Measurements from ENCODE around the gene SLC11A1. TPM values are rescaled to one million over a fixed set of nuclear protein-coding genes. Genes with fewer than 3 reads are reported as not detected.

SLC11A1 gene
- total RNA-seq, 2 experiments from 2014 or later, result 0.13 to 0.23 TPM

DNA sequence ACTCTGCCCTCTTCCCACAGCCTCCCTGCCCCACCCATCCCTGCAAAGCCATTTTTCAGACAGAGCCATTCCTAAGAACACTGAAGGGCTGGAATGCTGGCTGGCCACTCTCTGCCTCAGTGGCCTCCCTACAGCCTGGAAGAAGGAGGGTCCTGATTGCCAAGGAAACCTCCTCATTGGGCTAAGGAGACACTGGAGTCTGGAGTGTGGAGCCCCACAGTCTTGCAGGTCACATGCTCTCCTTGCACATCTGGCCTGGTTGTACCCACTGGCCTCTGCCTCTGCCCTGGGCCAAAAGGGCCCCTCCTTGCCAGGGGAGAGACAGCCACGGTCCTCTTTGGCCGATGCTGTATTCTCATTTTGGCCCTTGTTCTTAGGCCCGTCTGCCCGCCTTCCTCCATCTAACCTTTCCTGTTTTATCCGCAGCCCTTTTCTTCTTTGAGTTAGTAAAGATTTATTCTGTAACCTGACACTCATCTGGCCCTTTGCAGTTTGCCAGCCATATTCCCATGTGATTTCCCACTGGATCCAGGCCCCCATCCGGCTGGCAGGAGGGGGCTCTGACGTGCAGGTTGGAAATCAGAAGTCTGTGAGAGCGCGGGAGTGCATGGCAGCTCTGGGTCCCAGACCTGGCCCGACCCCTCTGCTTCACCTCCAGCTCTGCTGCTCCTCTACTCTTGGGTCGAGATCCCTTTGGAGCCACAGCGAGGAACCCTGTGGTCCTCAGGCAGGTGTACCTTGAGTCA, 36.4 kb upstream of the SLC11A1 start:
- Mint-ChIP-seq H3K4me1 (ENCODE audit: low read depth) (no peaks in the 10 kb centered on the region), H3K36me3 (ENCODE audit: low read depth) (no peaks in the 10 kb centered on the region), H3K9me3 (no peaks in the 10 kb centered on the region), H3K27me3 (no peaks in the 10 kb centered on the region), H3K27ac (no peak overlapping the region), H3K4me3 (no peak overlapping the region)
- DNase-seq (no peak), ATAC-seq (no peak)
- intact Hi-C loops (cut with micrococcal nuclease), result no loop called here
- CTCF ChIA-PET, result interaction anchor here (0.9 kb wide), 1 partner anchor 10 kb away, joined by 3 read pairs; no protein-coding TSS in a partner anchor
- POLR2A ChIA-PET, result no interaction called here
- TF ChIP-seq, protein P1, sequence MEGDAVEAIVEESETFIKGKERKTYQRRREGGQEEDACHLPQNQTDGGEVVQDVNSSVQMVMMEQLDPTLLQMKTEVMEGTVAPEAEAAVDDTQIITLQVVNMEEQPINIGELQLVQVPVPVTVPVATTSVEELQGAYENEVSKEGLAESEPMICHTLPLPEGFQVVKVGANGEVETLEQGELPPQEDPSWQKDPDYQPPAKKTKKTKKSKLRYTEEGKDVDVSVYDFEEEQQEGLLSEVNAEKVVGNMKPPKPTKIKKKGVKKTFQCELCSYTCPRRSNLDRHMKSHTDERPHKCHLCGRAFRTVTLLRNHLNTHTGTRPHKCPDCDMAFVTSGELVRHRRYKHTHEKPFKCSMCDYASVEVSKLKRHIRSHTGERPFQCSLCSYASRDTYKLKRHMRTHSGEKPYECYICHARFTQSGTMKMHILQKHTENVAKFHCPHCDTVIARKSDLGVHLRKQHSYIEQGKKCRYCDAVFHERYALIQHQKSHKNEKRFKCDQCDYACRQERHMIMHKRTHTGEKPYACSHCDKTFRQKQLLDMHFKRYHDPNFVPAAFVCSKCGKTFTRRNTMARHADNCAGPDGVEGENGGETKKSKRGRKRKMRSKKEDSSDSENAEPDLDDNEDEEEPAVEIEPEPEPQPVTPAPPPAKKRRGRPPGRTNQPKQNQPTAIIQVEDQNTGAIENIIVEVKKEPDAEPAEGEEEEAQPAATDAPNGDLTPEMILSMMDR (IDR thresholded peaks at IDR 0.05), result no peak

DNA sequence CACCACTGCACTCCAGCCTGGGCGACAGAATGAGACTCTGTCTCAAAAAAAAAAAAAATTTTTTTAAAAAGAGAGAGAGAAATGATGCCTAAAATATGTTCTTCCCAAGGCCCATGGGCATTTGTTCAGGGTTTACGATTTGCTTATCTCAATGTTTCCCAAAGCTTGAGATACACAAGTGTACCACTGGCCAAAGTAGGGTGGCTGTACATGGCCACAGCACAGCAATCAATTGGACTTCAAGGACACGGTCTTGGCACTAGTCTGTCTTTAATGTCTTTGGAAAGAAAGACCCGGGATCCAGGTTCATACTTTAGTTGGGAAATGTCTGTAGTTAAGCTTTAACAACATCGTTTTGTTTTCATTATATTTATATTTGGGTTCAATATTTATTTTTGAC, 34.9 kb upstream of the SLC11A1 start:
- peaks cover 8% of the 10 kb centered on the region for H3K9me3 Mint-ChIP-seq
- no peaks in the 10 kb centered on the region for H3K4me1 Mint-ChIP-seq (ENCODE audit: low read depth)
- DNase-seq, result no peak
- ChIA-PET CTCF (no interaction called here), POLR2A (no interaction called here)
- no peaks in the 10 kb centered on the region for H3K27me3 Mint-ChIP-seq
- intact Hi-C loops (cut with micrococcal nuclease), result no loop called here
- peaks cover 4% of the 10 kb centered on the region for H3K36me3 Mint-ChIP-seq (ENCODE audit: low read depth)
- no peak for ATAC-seq
- H3K27ac Mint-ChIP-seq, result no peak overlapping the region
- TF ChIP-seq, protein P1 (IDR thresholded peaks at IDR 0.05), result no peak
- no peak overlapping the region for H3K4me3 Mint-ChIP-seq

DNA sequence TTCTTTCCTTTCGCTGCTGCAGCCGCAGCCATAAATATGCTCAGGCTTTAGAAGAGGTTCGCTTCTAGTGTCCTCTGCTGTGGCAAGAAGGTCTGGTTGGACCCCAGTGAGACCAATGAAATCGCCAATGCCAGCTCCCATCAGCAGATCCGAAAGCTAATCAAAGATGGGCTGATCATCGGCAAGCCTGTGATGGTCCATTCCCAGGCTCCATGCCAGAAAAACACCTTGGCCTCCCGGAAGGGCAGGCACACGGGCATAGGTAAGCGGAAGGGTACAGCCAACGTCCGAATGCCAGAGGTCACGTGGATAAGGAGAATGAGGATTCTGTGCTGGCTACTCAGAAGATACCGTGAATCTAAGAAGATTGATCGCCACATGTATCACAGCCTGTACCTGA, 28.0 kb upstream of the SLC11A1 start:
- ChIA-PET CTCF (interaction anchor here (0.7 to 5.5 kb wide), 2 partner anchors 13 to 51 kb away, joined by 3 to 54 read pairs; no protein-coding TSS in a partner anchor), POLR2A (no interaction called here)
- H3K27ac Mint-ChIP-seq, result no peak overlapping the region
- intact Hi-C loops (cut with micrococcal nuclease), result no loop called here
- no peaks in the 10 kb centered on the region for H3K27me3 Mint-ChIP-seq
- H3K4me3 Mint-ChIP-seq, result no peak overlapping the region
- TF ChIP-seq, protein P1 (IDR thresholded peaks at IDR 0.05), result no peak
- peaks cover 4% of the 10 kb centered on the region for H3K36me3 Mint-ChIP-seq (ENCODE audit: low read depth)
- ATAC-seq (no peak), DNase-seq (no peak)
- no peaks in the 10 kb centered on the region for H3K4me1 Mint-ChIP-seq (ENCODE audit: low read depth)
- H3K9me3 Mint-ChIP-seq, result peaks cover 14% of the 10 kb centered on the region

DNA sequence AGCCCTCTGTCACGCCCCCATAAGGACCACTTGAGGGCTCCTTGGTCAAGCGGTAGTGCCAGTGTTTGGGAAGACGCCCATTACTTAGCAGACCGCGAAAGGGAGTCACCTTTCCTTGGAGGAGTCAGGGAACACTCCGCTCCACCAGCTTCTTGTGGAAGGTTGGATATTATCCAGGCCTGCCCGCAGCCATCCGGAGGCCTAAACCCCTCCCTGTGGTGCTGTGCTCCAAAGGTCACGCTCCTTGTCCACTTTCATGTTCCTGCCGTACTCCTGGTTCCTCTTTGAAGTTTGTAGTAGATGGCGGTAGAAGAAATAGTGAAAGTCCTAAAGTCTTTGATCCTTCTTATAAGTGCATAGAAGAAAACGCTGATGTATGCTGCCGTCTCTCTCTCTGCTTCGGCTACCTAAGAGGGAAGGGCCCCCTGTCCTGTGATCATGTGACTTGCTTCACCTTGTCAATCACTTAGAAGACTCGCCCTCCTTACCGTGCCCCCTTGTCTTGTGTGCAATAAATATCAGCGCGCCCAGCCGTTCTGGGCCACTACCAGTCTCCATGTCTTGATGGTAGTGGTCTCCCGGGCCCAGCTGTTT, 27.1 kb upstream of the SLC11A1 start:
- H3K9me3 Mint-ChIP-seq, result peaks cover 14% of the 10 kb centered on the region
- ATAC-seq (no peak), DNase-seq (no peak)
- POLR2A ChIA-PET, result no interaction called here
- no peak overlapping the region for H3K4me3 Mint-ChIP-seq
- H3K4me1 Mint-ChIP-seq (ENCODE audit: low read depth), result no peaks in the 10 kb centered on the region
- no peaks in the 10 kb centered on the region for H3K27me3 Mint-ChIP-seq
- peaks cover 4% of the 10 kb centered on the region for H3K36me3 Mint-ChIP-seq (ENCODE audit: low read depth)
- intact Hi-C loops (cut with micrococcal nuclease), result no loop called here
- CTCF ChIA-PET, result interaction anchor here (0.7 to 5.5 kb wide), 5 partner anchors 12 to 59 kb away, joined by 3 to 54 read pairs (median 8); no protein-coding TSS in a partner anchor
- no peak overlapping the region for H3K27ac Mint-ChIP-seq
- TF ChIP-seq, protein P1 (IDR thresholded peaks at IDR 0.05), result no peak

All from activated CD8-positive, alpha-beta T cell treated with anti-CD3 and anti-CD28 coated beads for 36 hours (primary cell).